ENCODE results near the gene CSHL1. TPM values are rescaled to one million over a fixed set of nuclear protein-coding genes. Genes with fewer than 3 reads are reported as not detected.

Gene CSHL1
- total RNA-seq = not detected in 2 replicates

DNA sequence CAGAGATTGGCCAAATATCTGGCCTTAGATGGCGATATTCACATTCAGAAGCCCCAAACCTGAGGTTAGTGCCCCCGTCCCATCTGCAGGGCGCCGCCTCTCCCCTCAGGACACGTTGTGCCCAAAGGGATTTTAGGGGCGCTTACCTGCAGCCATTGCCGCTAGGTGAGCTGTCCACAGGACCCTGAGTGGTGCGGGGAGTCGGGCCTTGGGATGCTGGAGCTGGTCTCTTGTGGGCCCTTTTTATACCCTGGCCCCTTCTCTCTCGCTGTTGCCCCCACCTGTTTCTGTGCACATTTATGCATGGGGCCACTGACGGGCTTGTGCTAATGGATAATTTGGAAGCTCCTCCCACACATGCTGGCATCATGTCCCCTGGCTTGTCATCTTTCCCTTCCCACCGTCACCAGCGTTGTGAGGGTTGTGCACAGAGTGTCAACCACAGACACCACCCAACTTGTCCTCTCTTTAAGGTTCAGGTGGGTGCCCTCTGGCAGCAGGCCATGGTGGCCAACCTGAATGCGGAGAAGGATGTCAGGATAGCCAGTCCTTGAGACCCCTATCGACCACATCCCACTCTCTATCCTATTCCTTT, at the start of gene CSHL1:
CSHL1 (minus strand) TSS at position 218 of the 595 bp plus-strand sequence; CDS start at position 156, 62 bp downstream.
- H3K4me3 ChIP-seq (ENCODE audit: low read depth, low read length) = no peak within 1 kb of the TSS
- DNase-seq (ENCODE audit: low read depth) = no peak
- TF ChIP-seq, protein P1, sequence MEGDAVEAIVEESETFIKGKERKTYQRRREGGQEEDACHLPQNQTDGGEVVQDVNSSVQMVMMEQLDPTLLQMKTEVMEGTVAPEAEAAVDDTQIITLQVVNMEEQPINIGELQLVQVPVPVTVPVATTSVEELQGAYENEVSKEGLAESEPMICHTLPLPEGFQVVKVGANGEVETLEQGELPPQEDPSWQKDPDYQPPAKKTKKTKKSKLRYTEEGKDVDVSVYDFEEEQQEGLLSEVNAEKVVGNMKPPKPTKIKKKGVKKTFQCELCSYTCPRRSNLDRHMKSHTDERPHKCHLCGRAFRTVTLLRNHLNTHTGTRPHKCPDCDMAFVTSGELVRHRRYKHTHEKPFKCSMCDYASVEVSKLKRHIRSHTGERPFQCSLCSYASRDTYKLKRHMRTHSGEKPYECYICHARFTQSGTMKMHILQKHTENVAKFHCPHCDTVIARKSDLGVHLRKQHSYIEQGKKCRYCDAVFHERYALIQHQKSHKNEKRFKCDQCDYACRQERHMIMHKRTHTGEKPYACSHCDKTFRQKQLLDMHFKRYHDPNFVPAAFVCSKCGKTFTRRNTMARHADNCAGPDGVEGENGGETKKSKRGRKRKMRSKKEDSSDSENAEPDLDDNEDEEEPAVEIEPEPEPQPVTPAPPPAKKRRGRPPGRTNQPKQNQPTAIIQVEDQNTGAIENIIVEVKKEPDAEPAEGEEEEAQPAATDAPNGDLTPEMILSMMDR (conservative IDR thresholded peaks at IDR 0.05; ENCODE audit: low read depth, low read length) = no peak

DNA sequence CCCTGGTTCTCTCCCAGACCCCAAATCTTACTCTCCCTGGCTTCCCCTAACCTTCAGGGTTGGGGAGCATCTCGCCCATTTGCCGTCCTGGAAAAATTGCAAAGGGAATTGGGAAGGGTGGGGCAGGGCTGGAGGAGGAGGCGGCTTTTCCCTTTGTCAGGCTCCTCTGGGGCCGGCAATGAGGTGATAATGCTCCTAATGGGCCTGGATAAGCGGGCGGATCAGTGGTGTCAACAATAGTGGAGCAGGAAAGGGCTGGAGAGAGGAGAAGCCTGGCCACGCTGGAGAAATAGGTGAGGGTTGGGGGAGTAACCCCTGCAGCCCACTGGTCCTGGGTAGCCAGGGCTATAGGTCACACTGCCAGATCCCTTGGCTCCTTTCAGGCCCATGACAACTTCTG, 49.4 kb upstream of the CSHL1 start:
- H3K4me3 ChIP-seq (ENCODE audit: low read depth, low read length) = no peak overlapping the region
- no peak for DNase-seq (ENCODE audit: low read depth)
- TF ChIP-seq, protein P1 (conservative IDR thresholded peaks at IDR 0.05; ENCODE audit: low read depth, low read length) = no peak

DNA sequence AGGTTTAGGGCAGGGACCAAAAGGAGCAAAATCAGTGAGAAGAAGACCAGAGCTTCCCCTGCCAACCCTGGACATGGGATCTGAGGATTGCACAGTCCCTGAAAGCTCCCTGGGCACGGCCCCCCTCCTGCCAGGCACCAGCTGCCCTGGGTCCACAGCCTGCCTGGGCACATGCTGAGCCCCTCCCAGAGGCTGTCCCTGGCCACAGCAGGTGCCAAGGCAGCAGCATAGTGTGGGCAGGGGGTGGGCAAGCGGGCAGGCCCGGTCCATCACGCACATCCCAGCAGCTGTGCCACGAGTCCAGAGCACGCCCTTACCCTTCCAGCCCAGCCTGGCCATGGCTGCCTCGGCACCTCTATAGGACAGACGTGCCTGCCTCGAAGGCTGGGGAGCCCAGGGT, 48.9 kb upstream of the CSHL1 start:
- H3K4me3 ChIP-seq (ENCODE audit: low read depth, low read length) = no peak overlapping the region
- DNase-seq (ENCODE audit: low read depth) = no peak
- TF ChIP-seq, protein P1 (conservative IDR thresholded peaks at IDR 0.05; ENCODE audit: low read depth, low read length) = no peak

DNA sequence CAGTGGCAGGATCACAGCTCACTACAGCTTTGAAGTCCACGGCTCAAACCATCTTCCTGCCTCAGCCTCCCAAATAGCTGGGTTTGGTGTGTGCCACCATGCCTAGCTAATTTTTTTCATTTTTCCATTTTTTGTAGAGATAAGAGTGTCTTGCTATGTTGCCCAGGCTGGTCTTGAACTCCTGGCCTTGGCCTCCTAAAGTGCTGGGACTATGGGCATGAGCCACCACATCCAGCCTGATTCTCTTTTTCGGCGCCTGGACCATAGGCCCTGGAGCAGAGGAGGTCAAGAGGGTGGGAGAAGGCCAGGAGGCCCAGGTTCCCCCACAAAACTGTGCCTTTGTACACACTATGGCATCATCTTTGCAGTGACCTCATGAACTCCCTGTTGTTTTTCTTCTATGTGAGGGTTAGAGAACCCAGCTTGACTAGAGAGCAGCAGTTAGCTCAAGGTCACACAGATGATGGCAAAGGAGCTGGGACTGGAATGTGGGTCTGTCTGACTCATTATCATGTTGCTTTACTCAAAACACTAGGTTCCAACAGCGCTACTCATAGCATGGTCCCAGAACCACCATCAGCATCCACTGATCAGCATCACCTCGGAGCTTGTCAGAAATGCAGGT, 45.4 kb upstream of the CSHL1 start:
- H3K4me3 ChIP-seq (ENCODE audit: low read depth, low read length) = no peak overlapping the region
- TF ChIP-seq, protein P1 (conservative IDR thresholded peaks at IDR 0.05; ENCODE audit: low read depth, low read length) = no peak
- no peak for DNase-seq (ENCODE audit: low read depth)

DNA sequence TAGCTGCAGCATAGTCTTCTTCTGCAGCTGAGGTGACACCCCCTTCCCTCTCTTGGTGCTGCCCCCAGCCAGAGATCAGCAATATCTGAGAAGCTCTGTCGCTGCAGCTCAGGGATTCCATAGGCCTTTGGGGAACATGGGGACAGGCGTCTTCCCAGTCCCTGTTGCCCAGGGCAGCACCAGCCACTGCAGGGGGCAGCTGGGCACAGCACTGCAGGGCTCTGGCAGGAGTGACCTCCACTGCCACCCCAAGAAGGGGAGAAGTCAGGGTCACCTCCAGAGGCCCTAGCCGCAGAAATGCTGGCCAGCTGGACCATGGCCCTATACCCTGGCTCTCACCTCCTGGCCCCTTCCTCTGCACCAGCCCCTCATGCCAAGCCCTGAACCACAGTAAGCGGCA, 44.7 kb upstream of the CSHL1 start:
- TF ChIP-seq, protein P1 (conservative IDR thresholded peaks at IDR 0.05; ENCODE audit: low read depth, low read length) = no peak
- no peak overlapping the region for H3K4me3 ChIP-seq (ENCODE audit: low read depth, low read length)
- no peak for DNase-seq (ENCODE audit: low read depth)

DNA sequence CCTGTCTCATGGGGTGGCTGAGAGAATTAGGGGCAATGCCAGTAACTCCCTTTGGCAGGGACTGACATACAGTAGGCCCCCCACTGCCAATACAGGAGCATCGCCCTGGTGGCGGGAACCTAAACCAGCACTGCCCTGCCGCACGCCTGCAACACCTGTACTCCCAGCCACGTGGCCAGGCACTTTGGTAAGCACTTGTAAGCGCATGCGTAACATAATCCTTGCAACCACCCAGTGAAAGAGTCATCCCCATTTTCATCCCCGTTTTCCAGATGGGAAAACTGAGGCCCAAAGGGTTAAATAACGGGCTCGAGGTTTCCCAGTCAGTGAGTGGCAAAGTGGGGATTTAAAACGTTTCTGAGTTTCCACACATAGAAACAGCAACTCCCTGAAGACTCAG, 44.2 kb upstream of the CSHL1 start:
- H3K4me3 ChIP-seq (ENCODE audit: low read depth, low read length) = no peak overlapping the region
- no peak for DNase-seq (ENCODE audit: low read depth)
- TF ChIP-seq, protein P1 (conservative IDR thresholded peaks at IDR 0.05; ENCODE audit: low read depth, low read length) = no peak
